GM21515 (cell line): ENCODE measurements around the gene MCM8.
"Not testable (repeated sequence)": the region's sequence is repeated elsewhere in the genome, so short reads cannot be mapped to it uniquely, and the experiment has no call there.

Experiments
- ATAC-seq: cut with Tn5 transposase; IDR thresholded peaks from one replicate; pipeline ENCODE4 v1.9.1; 2021; ENCODE audit not compliant: unreplicated experiment

MCM8 gene

DNA sequence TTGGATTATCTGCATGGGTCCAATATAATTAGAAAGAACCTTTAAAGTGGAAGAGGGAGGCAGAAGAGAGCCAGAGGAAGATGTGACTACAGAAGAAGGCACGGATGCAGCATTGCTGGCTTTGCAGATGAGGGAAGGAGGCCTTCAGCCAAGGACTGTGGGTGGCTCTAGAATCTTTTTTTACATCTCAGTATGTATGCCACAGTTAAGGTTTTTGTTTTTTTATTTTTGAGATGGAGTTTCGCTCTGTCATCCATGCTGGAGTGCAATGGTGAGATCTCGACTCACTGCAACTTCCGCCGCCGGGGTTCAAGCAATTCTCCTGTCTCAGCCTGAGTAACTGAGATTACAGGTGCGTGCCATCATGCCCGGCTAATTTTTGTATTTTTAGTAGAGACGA lies 49.3 kb downstream of the MCM8 start:
- ATAC-seq, result no peak

DNA sequence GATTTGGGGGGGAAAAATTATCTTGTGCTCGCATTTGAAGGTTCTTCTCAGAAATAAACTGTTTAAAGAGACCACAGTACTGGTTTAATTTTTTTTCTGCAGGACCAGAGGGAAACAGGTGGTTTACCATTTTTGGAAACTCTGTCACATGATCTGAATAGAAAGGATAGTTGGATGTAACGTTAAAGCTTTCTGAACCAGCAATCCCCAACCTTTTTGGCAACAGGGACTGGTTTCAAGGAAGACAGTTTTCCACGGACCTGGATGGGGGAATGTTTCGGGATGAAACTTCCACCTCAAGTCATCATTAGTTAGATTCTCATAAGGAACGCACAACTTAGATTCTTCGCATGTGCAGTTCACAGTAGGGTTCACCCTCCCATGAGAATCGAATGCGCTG lies 50.4 kb downstream of the MCM8 start:
- ATAC-seq, result no peak

DNA sequence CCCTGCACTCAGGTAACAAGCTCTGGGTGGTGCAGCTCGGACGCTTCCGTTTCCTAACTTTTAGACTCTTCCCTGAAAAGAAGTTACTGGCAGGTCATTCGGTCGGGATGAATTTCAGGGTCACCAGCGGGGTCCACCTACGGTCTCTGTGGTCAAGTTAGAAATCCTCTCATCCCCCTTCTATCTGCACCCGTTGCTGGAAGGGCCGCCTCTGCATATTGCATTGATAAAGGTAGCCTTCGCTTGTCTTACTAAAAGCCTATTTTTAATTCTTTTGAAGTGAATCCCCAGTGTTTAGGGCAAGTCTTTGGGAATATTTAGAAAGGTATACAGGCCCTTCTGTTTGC lies 56.1 kb downstream of the MCM8 start:
- no peak for ATAC-seq

DNA sequence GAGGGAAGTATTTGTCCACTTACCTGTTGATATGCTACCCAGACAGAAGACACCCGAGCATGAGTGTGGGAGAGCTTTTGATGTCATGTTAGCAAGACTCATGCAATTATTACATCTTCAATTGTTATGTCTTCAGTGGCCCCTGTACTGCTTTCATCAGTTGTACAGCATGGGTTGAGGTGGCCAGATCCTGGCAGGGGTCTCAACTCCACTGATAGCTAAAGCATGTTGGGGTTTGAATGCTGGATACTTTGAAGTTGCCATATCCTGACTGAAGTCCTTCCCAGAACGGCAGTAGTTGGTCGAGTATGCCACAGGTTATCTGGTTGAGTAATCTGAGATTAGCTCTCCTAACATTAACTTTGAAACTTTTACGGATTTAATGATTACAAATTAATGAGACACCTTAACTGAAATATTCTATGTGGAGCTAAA lies 56.7 kb downstream of the MCM8 start:
- ATAC-seq, result no peak

DNA sequence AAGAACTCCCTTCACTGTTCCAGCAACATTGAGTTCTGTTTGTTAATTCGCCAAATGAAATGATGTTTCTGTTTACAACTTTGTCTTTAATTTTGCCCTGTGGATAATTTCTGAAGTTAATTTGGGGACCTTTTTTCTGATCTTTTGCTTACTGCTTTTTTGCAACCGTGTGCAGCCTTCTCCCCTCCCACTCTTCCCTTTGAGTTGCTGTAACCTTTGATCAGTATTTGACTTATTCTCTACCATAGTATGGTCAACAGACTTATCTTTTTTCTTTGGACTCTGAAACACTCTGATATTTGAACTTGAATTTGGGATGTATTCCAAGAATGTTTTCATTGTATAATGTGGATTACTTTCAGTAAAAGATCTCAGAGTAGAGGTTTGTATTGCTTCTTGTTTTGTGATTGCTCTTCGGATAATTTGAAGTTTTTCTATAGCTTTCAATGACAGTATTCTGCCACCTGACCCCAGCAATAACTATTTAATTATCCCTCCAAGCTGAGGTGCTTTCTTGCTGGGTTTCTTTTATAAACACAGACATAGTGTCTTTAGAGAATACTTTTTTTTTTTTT lies 57.2 kb downstream of the MCM8 start:
- ATAC-seq, result no peak

DNA sequence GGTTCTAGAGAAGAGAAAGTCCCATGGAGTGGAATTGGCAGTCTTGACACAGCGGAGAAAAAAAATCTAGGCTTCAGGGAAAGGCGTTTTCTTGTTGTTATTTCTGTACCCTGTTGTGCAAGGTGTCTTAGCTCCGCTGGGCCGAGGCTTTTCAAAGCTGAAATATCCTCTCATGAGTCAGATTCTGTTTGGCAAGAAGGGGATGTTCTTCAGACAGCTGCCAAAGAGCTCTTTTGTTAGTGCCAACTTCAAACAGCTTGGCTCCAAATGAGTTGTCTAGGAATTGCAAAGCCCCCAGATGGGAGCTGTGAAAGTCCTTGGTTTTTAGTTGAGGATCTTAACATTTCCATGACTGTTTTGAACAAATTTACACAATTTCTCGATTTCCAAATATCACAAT lies 57.8 kb downstream of the MCM8 start:
- ATAC-seq, result no peak

DNA sequence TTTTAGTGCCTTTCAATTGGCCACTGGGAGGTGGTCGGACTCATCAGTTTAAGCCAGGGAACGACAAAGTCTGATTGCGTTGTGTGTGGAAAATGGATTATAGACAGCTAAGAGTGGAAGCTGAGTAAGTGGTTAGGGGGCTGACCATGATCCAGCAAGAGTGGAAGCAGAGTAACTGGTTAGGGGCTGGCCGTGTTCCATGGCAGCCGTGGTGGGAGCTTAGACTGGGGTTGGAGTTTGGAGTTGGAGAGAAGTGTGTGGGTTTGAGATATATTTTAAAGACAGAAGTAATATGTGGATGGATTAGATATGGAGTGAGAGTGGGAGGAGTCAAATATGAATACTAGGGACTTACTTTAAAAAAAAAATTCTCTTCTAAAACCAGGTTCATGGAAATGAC lies 61.7 kb downstream of the MCM8 start:
- no peak for ATAC-seq

DNA sequence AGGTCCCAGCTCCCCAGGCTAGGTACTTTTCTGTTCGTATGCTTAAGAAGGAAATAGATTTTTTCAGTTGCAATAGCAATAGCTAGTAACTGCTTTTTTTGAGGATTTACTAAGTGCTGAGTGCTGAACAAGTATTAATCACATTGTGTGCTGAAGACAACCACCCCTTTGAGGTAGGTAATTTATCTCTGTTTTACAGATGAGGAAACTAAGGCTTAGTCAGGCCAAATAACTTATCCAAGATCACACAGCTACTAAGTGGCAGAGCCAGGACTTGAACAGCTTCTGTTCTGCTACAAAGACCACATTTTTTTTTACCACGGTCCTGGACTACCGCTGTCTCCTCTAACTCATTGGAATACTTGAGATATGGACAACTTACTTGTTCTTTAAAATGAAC lies 63.6 kb downstream of the MCM8 start:
- no peak for ATAC-seq

DNA sequence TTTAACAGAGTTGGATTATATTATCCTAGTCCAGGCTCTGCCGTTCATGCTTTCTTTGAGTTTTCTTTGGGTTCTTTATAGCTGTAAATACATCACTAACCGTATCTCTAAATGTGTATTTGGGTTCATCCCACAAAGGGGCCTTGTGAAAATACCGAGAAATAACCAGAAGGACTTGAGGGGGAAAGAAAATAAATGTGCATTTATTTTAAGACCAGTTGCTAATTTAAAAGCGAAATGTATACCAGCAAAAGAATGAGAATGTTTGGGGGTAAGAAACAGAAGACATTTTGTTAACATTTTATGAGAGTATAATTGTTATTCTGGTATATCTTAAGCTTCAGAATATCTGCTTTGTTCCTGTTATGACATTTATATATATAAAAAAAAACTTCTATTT lies 64.5 kb downstream of the MCM8 start:
- no peak for ATAC-seq

DNA sequence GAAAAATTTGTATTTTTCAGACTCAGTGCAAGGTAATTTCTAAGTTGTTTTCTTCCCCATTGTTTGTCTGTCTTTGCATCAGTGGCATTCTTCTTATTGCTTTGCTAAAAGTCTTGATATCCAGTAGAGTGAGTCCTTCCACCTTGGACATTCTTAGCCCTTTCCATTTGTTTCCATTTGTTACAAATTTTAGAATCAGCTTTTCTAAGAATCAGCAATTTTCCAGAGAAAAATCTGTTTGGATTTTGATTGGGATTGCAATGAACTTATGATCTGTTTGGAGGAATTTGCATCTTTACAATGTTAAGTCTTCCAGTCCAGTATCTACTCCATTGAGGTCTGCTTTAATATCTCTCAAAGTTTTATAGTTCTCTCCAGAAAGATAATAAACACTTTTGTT lies 67.0 kb downstream of the MCM8 start:
- ATAC-seq, result no peak

DNA sequence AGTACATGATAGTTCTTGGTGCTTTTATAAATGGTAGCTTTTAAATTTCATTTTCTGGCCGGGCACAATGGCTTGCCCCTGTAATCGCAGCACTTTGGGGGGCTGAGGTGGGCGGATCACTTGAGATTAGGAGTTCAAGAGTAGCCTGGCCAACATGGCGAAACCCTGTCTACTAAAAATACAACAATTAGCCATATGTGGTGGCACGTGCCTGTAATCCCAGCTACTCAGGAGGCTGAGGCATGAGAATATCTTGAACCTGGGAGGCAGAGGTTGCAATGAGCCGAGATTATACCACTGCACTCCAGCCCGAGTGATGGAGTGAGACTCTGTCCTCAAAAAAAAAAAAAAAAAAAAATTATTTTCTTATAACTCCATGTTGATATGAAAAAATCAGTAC lies 67.4 kb downstream of the MCM8 start:
- ATAC-seq, result no peak

DNA sequence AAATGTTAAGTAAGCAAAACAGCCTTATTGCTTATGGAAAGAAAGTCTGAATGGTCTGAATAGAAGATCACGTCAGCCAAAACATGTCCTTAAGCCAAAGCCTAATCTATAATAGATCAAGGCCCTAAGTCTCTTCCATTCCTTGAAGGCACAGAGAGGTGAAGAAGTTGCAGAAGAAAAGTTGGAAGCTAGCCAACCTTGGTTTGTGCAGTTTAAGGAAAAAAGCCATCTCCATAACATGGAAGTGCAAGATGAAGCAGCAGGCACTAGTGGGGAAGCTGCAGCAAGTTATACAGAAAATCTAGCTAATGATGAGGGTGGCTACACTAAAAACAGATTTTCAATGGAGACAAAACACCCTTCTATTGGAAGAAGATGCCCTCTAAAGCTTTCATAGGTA lies 74.3 kb downstream of the MCM8 start:
- ATAC-seq, result no peak

DNA sequence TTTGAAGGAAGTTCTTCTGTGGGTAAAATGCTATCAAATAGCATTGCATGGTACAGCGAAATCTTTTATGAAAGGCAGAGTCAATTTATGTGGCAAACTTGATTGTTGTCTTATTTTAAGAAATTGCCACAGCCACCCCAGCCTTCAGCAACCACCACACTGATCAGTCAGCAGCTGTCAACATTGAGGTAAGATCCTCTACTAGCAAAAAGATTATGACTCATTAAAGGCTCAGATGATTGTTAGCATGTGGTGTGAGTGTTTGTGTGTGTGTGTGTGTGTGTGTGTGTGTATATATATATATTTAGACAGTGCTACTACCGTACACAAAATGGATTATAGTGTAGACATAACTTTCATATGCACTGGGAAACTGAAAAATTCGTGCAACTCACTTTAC lies 75.6 kb downstream of the MCM8 start:
- no peak for ATAC-seq

DNA sequence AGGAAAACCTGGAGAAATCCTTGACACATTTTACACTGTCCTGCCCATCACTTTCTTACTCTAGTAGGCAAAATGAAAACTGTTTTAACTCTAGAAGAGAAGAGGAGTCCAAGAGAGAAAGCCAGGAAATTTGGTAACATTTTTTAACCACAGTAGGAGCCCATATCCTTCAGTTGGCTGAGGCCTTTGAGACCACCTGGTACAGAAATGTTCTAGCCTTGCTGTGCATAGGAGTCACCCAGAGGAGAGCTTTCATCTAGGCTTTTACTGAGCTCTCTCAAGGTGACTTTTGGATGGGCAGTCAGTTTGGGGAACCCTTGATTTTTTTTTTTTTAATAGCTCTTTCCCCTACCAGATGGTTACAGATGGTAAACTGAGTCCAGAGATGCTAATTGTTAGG lies 78.4 kb downstream of the MCM8 start:
- no peak for ATAC-seq

DNA sequence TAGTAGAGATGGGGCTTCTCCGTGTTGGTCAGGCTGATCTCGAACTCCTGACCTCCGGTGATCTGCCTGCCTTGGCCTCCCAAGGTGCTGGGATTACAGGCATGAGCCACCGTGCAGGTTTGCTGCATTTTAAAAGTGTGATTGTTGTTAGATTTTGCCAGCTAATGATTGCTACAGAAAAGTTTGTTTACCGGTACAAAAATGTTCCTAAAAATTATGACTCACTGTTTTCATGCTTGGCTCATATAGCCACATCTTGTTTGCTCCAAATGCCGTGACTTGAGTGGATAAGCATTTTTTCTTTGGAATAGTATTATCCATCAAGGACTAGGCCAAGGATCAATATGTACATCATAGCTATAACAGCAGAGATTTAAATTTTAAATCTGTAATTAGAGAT lies 79.1 kb downstream of the MCM8 start:
- ATAC-seq, result no peak

DNA sequence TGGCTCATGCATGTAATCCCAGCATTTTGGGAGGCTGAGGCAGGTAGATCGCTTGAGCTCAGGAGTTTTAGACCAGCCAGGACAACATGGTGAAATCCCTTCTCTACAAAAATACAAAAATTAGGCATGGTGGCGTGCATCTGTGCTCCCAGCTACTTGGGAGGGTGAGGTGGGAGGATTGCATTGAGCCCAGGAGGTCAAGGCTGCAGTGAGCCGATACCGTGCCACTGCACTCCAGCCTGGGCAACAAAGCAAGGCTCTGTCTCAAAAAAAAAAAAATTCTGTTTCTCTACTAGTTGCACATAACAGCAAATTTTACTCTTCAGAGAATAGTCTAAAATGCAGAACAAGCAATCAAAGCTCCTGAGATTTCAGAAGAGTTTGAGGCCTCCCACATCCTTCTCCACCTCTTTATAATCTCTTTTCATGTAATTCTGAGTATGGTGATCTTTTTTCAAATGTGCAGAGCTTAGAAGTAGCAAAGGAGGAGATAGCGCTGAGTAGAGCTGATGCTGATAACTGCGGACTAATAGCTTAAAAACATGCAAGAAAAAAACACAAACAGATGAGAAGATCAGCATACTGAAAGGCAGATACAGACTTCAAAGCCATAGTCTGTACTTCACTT lies 80.1 kb downstream of the MCM8 start:
- no peak for ATAC-seq

DNA sequence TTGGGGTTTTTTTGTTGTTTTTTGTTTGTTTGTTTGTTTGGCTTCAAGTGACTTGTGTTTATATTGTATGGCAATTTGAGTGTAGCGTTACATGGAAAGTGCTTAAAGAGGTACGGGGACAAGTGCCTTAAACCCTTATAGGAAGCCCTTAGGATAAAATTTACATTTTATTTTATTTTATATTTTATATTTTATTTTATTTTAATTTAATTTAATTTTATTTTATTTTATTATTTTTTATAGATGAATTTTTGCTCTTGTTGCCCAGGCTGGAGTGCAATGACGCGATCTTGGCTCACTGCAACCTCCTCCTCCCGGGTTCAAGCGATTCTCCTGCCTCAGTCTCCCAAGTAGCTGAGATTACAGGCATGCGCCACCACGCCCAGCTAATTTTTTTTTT lies 82.5 kb downstream of the MCM8 start:
- ATAC-seq, result not testable (repeated sequence)

DNA sequence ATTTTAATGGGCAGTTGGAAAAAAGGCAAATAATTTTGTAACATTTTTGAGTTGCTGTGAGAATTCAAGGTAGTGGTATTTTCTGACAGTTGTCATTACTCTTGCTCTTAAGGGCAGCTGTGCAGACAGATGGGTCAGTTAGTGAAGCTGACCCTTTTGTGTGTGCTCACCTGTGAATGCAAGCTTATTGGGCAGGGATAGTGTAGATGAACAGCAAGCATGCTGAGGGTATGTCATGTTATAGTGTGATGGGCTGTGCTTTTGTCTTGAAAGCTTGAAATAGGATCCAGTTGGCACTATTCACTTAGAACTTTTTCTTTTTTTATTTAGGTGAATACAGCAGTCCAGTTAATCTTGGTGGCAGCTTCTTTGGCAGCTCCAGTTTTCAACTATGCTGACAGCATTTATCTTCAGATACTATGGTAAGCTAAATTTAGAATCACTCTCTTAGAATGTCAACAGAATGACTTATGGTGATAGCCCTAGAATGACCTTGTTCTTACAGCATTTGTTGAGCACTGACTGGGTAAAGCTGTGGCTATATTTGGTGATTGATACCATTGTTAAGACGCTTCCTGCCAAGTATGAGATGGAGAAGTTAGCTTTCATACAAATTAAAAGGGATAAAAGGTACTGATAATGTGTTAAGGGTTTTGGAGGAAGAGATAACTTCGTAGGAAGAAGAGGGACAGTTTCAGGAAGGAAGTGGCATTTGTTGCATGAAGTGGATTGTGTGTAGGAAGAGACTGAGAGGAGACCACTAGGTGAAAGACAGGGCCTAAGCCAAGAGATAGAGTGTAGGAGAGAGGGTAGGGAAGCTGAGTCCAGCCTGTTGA lies 83.9 kb downstream of the MCM8 start:
- no peak for ATAC-seq

DNA sequence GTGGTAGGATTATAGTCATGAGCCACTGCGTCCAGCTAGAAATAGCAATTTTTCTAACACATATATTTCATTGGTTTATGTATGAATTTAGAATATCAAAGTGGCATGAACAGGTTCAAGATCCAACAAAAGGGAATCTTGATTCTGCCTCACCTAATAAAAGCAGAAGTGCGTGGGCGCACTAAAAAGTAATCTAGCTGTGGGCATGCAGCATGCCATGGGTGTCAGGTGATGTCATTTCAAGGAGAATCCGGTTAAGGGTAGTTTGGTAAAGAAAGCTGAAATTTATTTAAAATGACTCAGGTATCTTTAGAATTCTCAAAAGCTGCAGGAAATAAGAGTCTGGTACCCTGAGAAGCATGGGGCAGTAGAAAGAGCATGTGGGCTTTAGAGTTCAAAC lies 85.8 kb downstream of the MCM8 start:
- no peak for ATAC-seq

DNA sequence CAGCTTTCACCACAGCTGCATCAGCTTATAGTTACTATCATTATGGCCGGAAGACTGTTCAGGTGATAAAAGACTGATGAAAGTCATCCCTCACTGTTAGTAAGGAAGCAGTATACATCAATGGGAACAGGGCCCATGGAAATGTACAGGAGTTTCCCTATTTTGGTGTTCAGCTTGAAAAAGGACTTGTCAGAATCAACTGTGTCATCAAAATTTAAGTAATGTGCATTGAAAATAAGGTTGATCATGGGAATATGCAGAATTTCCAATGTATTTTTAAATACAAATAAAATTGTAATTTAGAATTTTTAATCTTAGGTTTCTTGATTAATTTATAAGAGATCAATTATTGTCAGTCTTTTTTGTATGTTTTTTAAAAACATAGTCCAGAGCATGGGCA lies 86.6 kb downstream of the MCM8 start:
- ATAC-seq, result no peak

DNA sequence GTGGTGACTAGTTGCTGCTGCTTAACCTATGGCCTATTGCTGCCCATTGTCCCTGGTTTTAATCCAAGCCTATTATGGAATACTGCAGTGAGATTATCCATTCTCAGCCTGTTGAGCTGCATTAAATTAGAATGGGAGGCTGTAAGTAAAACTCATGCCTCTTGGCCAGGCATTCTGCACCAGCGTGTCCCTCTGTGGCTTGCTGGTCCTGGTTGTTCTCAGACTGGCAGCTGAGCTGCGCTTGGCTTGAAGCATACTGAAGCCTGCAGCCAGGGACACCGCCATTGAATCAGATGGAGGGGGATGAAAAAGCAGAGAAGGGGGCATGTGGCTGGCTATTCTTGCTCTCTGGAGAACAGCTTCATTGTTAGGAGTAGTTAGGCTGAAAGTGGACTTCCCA lies 87.8 kb downstream of the MCM8 start:
- no peak for ATAC-seq

DNA sequence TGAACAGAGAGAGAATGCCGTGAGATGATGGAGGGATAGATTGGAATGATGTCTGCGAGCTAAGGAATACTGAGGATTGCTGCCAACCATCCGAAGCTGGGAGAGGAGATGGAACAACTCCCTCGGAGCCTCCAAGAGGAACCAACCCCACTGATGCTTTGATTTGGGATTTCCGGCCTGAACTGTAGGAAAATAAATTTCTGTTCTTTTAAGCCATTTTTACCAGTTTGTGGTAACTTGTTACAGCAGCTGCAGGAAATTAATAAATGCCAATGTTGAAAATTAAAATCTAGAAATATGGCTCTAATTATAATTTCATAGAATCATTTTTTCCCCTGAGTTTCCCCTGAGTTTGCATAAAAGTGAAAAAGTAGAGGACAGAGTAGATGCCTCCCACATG lies 89.3 kb downstream of the MCM8 start:
- ATAC-seq, result no peak

DNA sequence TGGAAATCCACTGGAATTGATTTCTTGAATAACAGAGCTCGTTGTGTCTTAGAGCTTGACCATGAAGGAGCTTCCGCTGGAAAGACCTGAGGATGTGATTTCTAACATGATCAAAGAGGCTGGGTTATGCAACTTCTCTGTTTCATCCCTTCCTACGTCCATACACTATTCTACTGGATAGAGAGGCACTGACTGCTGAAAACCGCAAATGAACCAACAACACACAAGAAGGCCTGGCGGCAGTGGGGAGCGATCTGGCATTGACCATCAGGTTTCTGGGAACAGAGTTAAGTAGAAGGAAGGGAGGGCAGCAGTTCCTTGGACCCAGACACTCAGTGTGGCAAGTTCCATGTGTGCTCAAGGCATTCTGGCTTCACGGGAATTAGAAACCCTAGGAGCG lies 90.1 kb downstream of the MCM8 start:
- ATAC-seq, result no peak
